Coronary artery (tissue), 2 donors: ENCODE results near the gene CYP8B1.

Experiments
- DNase-seq: peaks from one replicate; pipeline ENCODE4 v3.0.0-alpha.2; 2017; ENCODE audit warnings: low spot score
- H3K27ac ChIP-seq, 2 donors: fragments of 200-600 bp; sonication (generic); one replicate each; pipeline ENCODE4 v1.5.1; 2016 to 2019
- H3K4me3 ChIP-seq: fragments of 200-600 bp; sonication (generic); 2 replicates; pipeline ENCODE4 v1.5.1; 2016; ENCODE audit warnings: mild to moderate bottlenecking, moderate library complexity
- TF ChIP-seq, protein P1 (sequence below): fragments of 200-600 bp; sonication (generic); IDR thresholded peaks from one replicate; pipeline ENCODE4 v1.5.1; 2019; ENCODE audit warnings: antibody characterized with exemption

The CYP8B1 gene

GRCh38 chr3:42853739-42854302 lies 21.9 kb downstream of the CYP8B1 start:
- peak; percentile 59 for DNase-seq
- TF ChIP-seq, protein P1, sequence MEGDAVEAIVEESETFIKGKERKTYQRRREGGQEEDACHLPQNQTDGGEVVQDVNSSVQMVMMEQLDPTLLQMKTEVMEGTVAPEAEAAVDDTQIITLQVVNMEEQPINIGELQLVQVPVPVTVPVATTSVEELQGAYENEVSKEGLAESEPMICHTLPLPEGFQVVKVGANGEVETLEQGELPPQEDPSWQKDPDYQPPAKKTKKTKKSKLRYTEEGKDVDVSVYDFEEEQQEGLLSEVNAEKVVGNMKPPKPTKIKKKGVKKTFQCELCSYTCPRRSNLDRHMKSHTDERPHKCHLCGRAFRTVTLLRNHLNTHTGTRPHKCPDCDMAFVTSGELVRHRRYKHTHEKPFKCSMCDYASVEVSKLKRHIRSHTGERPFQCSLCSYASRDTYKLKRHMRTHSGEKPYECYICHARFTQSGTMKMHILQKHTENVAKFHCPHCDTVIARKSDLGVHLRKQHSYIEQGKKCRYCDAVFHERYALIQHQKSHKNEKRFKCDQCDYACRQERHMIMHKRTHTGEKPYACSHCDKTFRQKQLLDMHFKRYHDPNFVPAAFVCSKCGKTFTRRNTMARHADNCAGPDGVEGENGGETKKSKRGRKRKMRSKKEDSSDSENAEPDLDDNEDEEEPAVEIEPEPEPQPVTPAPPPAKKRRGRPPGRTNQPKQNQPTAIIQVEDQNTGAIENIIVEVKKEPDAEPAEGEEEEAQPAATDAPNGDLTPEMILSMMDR, result no peak
- Histone ChIP-seq H3K4me3 (no peak overlapping the region), H3K27ac (peak overlapping the region in 1 of 2 donors; percentile 36)

GRCh38 chr3:42853056-42853455 lies 22.6 kb downstream of the CYP8B1 start:
- H3K4me3 ChIP-seq, result no peak overlapping the region

DNA sequence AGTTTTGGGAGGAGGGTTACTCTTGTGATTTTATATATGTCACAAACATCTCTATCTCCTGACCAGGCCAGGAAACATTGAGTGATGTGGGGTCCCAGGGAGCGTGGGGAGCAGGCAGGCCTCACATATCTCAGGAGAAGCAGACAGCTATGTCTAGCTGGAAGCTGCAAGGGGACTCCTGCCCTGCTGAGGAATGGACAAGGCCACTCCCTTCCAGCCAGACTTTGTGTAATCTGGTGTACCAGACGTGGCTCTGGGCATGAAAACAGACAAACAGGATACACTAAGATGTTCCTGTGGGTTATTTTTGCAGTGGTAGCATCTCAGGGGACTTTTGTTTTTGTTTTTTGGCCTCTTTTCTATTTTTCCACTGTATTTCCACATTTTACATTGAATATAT lies 23.2 kb downstream of the CYP8B1 start:
- H3K4me3 ChIP-seq, result peak overlapping the region; percentile 42
- H3K27ac ChIP-seq, result peak overlapping the region; percentile 40 to 82
- TF ChIP-seq, protein P1, result no peak
- peak; percentile 79 for DNase-seq

More at GRCh38 chr3:42853056-42853455, 22.6 kb downstream of the CYP8B1 start:
- peak overlapping the region; percentile 40 to 82 for H3K27ac ChIP-seq
- no peak for DNase-seq
- TF ChIP-seq, protein P1, result no peak

GRCh38 chr3:42851228-42851834 lies 24.3 kb downstream of the CYP8B1 start:
- DNase-seq, result peak; percentile 52
- H3K27ac ChIP-seq, result peak overlapping the region; percentile 40 to 82
- TF ChIP-seq, protein P1, result no peak
- H3K4me3 ChIP-seq, result peak overlapping the region; percentile 42

GRCh38 chr3:42850263-42850662 lies 25.4 kb downstream of the CYP8B1 start:
- no peak for DNase-seq
- TF ChIP-seq, protein P1, result no peak
- Histone ChIP-seq H3K27ac (peak overlapping the region in 1 of 2 donors; percentile 82), H3K4me3 (no peak overlapping the region)

- TF ChIP-seq, protein P1, result no peak
- Histone ChIP-seq H3K27ac (peak overlapping the region in 1 of 2 donors; percentile 8), H3K4me3 (no peak overlapping the region)
- DNase-seq, result peak; percentile 43
Observed at GRCh38 chr3:42849017-42849416, 26.7 kb downstream of the CYP8B1 start.

GRCh38 chr3:42847731-42848130 lies 27.9 kb downstream of the CYP8B1 start:
- TF ChIP-seq, protein P1, result no peak
- peak; percentile 72 for DNase-seq
- peak overlapping the region; percentile 26 to 93 for H3K27ac ChIP-seq
- H3K4me3 ChIP-seq, result no peak overlapping the region
